Stimulated activated memory B cell treated with anti-CD40 and anti-IgM and Interleukin-4, amounts not matched to agents 10 μg/mL and 1 μg/mL and 100 μg/mL, for 72 hours (primary cell): Measurements from ENCODE around the gene SMIM33.

Experiments used
- ATAC-seq: fragments of 150-1000 bp; cut with Tn5 transposase; 2 replicates; pipeline ENCODE4 v1.10.0; 2021
- H3K27ac Mint-ChIP-seq: one replicate; pipeline ENCODE4 v1.8.0; 2022; ENCODE audit warnings: mild to moderate bottlenecking, mixed read lengths
- H3K27me3 Mint-ChIP-seq: one replicate; pipeline ENCODE4 v1.8.0; 2022; ENCODE audit warnings: mixed read lengths
- H3K36me3 Mint-ChIP-seq: one replicate; pipeline ENCODE4 v1.8.0; 2022; ENCODE audit warnings: mixed read lengths
- H3K4me1 Mint-ChIP-seq: one replicate; pipeline ENCODE4 v1.8.0; 2022; ENCODE audit warnings: mixed read lengths
- H3K4me3 Mint-ChIP-seq: one replicate; pipeline ENCODE4 v1.8.0; 2022; ENCODE audit warnings: mild to moderate bottlenecking, moderate library complexity, mixed read lengths
- H3K9me3 Mint-ChIP-seq: one replicate; pipeline ENCODE4 v1.8.0; 2022; ENCODE audit warnings: mixed read lengths

Gene SMIM33

DNA sequence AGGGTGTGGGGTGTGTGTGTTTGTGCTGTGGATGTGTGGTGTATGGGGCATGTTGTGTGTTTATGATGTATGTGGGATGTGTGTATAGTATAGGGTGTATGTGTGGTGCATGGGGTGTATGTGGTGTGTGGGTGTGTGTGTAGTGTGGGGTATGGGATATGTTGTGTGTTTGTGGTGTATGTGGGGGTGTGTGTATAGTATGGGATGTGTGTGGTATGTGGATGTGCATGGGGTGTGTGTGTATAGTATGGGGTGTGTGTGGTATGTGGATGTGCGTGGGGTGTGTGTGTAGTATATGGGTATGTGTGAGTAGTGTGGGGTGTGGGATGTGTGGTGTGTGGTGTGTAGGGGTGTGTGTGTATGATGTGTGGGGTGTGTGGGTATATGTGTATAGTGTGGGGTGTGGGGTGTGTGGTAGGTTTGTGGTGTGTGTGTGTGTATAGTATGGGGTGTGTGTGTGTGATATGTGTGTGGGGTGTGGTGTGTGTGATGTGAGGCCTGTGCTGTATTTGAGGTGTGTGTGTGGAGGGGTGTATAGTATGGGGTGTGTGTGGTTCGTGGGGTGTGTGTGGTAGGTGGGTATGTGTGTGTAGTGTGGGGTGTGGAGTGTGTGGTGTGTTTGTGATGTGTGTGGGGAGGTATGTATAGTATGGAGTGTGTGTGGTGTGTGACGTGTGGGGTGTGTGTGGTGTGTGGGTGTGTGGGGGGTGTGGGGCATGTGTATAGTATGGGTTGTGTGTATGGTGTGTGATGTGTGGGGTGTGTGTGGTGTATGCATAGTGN is 18.7 kb upstream of the SMIM33 start:
- Mint-ChIP-seq H3K4me1 (peaks cover 33% of the 10 kb centered on the region), H3K27ac (no peak overlapping the region), H3K27me3 (no peaks in the 10 kb centered on the region), H3K4me3 (no peak overlapping the region), H3K36me3 (no peaks in the 10 kb centered on the region), H3K9me3 (peaks cover 8% of the 10 kb centered on the region)
- peak; percentile 21 for ATAC-seq

DNA sequence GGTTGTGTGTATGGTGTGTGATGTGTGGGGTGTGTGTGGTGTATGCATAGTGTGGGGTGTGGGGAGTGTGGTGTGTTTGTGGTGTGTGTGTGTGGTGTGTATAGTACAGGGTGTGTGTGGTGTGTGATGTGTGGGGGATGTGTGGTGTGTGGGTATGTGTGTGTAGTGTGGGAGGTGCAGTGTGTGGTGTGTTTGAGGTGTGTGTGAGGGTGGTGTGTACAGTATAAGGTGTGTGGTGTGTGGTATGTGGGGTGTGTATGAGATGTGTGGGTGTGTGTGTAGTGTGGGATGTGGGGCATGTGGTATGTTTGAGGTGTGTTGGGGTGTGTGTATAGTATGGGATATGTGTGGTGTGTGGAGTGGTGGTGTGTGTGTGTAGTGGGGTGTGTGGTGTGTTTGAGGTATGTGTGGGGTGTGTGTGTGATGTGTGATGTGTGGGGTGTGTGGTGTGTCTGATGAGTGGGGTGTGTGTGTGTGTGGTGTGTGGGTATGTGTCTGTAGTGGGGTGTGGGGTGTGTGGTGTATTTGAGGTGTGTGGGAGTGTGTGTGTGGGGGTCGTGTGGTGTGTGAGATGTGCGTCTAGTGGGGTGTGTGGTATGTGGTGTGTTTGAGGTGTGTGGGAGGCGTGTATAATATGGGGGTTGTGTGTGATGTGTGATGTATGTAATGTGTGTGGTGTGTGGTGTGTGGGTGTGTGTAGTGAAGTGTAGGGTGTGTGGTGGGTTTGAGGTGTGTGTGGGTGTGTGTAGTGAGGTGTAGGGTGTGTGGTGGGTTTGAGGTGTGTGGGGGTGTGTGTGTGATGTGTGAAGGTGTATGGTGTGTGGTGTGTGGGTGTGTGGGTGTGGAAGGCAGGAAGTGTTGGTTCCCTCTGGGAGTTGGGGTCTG is 16.9 kb upstream of the SMIM33 start:
- Mint-ChIP-seq H3K27ac (peak overlapping the region; percentile 22), H3K4me3 (no peak overlapping the region), H3K36me3 (no peaks in the 10 kb centered on the region), H3K27me3 (no peaks in the 10 kb centered on the region), H3K4me1 (peaks cover 20% of the 10 kb centered on the region), H3K9me3 (peaks cover 8% of the 10 kb centered on the region)
- peak; percentile 20 for ATAC-seq

DNA sequence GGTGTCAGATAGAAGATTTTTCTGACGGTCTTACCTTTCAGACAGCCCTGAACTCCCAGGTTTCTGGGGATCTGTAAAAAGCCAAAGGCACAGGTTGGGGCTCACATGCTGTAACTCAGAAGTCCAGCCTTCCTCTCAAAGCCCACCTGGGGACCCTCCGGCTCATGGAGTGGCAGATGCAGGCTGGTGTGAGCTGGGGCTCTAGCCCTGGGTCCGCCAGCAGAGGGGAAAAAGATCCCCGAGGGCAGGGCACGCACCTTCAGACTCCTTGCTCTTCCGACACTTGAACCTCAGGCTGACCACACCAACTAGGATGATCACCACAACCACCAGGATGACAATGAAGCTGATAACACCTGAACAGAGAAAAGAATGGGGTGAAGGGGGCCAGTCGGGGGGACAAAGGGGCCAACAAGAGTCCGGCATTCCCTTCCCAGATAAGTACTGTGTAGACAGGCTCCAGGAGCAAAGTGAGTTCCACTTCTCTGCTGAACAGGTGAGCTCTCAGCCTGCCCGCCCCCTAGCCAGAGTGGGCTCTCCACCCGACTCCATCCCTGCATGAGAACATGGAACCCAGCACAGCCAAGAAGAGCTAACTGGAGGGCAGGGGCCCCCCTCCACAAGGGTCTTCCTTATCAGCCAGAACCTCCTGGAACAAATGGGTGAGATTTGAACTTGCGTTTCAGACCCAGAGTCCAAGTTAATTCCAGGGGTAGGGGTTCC is 16.1 kb upstream of the SMIM33 start:
- Mint-ChIP-seq H3K27ac (peak overlapping the region; percentile 22), H3K4me1 (peaks cover 26% of the 10 kb centered on the region), H3K4me3 (no peak overlapping the region), H3K9me3 (peaks cover 8% of the 10 kb centered on the region), H3K27me3 (no peaks in the 10 kb centered on the region), H3K36me3 (no peaks in the 10 kb centered on the region)
- no peak for ATAC-seq

DNA sequence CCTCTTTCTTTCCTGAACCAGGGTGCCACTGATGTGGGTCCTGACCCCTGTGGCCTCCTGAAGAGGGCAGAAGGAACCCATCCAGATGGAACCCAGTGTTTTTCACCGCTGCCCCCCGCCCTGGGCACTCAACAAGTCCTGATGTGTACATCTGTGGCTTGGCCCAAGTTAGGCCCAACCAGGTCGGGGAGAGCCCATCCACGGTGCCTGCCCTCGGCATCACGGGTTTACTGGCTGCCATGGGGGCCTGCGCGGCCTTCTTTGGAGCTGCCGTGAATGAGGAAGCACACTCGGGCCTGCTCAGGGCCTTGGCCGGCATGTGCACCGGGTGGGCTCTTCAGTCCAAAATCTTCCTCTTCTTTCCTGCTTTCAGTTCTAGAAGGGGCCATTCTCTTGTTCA is 14.0 kb upstream of the SMIM33 start:
- no peak overlapping the region for H3K4me3 Mint-ChIP-seq
- H3K4me1 Mint-ChIP-seq: peaks cover 30% of the 10 kb centered on the region
- peak overlapping the region; percentile 51 for H3K27ac Mint-ChIP-seq
- no peaks in the 10 kb centered on the region for H3K36me3 Mint-ChIP-seq
- peaks cover 8% of the 10 kb centered on the region for H3K9me3 Mint-ChIP-seq
- H3K27me3 Mint-ChIP-seq: no peaks in the 10 kb centered on the region
- no peak for ATAC-seq

DNA sequence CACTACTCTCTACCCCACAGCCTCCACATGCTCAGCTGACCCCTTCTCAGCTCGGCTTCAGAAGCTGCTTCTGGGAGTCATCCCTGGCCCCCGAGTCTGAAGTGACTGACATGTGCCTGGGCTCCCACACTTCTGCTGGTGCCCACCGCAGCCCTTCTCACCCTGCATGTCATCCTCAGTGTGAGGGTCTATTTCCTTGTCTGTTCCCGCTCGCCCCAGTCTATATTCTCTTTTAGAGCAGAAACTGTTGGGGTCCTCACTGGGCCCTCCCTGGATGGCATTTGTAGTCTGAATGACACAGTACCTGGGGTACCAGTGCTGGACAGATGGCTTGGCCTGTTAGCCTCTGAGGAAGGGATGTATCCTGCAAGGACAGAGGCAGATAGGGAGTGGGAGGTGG is 13.6 kb upstream of the SMIM33 start:
- H3K4me3 Mint-ChIP-seq: no peak overlapping the region
- no peaks in the 10 kb centered on the region for H3K36me3 Mint-ChIP-seq
- peaks cover 8% of the 10 kb centered on the region for H3K9me3 Mint-ChIP-seq
- H3K27ac Mint-ChIP-seq: peak overlapping the region; percentile 51
- no peak for ATAC-seq
- H3K27me3 Mint-ChIP-seq: no peaks in the 10 kb centered on the region
- H3K4me1 Mint-ChIP-seq: peaks cover 30% of the 10 kb centered on the region

DNA sequence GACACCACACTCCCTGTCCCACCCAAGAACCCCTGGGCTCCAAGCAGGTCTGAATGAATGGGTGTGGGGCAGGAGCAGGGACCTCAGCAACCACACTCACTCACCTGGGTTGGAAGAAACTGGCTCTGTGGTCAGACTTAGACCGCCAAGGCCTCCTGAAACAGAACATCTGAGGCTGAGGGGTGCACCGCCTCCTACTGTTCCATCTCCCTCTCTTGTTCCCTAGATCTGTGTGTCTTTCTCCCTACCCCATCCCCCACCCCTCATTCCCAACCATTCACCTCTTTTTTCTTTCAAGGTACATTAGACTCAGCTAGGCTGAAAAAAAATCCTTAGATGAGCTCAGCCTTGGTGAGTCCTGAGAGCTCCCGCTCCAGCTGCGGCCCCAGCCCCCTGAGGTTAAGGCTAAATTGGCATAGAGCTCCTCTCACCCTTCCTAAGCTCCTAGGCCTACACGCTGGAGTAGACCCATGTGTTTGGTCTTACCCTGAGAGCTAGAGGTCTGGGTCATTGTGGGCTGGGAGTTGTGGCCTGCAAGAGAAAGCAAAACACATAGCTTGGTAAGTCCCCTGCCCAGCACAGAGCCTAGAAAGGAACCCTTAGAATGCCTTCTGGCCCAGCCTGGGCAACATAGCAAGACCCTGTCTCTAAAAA is 13.0 kb upstream of the SMIM33 start:
- H3K4me3 Mint-ChIP-seq: no peak overlapping the region
- no peaks in the 10 kb centered on the region for H3K36me3 Mint-ChIP-seq
- peaks cover 30% of the 10 kb centered on the region for H3K4me1 Mint-ChIP-seq
- H3K9me3 Mint-ChIP-seq: peaks cover 8% of the 10 kb centered on the region
- peak overlapping the region; percentile 51 for H3K27ac Mint-ChIP-seq
- ATAC-seq: no peak
- no peaks in the 10 kb centered on the region for H3K27me3 Mint-ChIP-seq

DNA sequence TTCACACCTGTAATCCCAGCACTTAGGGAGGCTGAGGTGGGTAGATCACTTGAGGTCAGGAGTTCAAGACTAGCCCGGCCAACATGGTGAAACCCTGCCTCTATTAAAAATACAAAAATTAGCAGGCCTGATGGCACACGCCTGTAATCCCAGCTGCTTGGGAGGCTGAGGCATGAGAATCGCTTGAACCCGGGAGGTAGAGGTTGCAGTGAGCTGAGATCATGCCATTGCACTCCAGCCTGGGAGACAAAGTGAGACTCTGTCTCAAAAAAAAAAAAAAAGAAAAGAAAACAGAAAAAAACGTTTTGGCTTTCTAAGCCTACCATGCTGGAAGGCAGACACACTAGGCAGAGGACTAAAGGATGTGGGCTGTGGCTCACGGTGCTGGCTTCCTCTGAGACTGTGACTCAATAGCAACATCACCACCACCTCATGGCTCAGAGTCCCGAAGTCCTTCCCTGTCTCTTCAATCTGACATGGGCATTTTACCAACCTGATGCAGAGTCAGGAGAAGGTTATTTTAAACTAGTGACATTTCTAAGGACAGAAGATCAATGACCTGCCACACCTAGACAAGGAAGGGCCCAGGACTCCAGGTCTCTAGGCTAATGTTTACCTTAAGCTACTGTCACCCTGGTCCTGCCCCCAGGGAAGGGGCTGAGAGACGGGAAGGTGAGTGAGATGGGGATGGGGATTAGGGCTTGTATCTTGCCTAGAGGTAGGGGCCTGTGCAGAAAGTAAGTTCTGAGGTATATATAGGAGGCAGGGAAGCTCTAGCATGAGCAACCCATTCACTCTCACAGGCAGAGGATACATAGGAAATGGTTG is 12.0 kb upstream of the SMIM33 start:
- Mint-ChIP-seq H3K4me1 (peaks cover 26% of the 10 kb centered on the region), H3K4me3 (no peak overlapping the region), H3K27ac (peak overlapping the region; percentile 34), H3K9me3 (peaks cover 5% of the 10 kb centered on the region), H3K27me3 (no peaks in the 10 kb centered on the region), H3K36me3 (no peaks in the 10 kb centered on the region)
- ATAC-seq: peak; percentile 80

DNA sequence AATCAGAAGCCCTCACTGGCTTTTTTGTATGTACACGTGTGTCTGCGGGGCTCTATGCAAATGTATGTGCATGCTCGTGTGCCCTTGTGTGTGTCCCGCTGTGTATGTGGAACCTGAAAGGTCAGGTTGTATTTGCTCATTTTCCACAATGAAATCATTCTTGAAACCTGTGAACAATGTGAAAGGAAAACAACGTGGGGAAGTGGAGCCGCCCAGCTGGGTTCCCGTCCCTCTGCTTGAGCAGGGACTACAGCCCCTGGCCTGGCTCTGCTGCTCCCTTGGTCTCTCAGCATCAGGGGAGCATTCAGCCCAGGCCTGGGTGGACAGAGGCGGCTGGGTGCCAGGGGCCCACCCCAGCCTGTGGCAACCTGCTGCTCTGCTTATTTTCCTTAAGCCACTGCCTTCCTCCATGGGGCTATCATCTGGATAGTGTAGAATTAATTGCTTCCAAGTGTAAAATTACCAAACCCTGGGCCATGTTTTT is 11.3 kb upstream of the SMIM33 start:
- H3K9me3 Mint-ChIP-seq: no peaks in the 10 kb centered on the region
- peaks cover 19% of the 10 kb centered on the region for H3K4me1 Mint-ChIP-seq
- H3K27ac Mint-ChIP-seq: peak overlapping the region; percentile 34
- ATAC-seq: peak; percentile 43
- no peaks in the 10 kb centered on the region for H3K27me3 Mint-ChIP-seq
- H3K36me3 Mint-ChIP-seq: no peaks in the 10 kb centered on the region
- no peak overlapping the region for H3K4me3 Mint-ChIP-seq

DNA sequence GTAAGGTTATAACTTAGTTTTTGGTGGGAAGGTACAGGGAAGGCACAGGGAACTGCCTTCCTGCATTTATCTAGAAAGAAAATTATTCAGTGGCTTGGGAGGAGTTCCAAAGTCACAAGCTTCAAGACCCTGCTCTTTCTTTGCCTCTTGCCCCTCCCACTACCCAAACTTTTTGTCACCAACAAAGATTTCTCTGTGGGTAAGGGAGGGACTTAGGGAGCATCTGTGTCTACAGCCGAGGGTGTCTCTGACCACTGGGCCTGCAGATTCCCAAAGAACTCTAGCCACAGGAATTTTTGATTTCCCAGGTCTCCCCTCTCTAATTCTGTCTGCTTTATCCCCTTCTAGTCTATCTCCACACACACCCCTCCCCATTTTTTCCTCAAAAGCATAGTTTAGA is 10.3 kb upstream of the SMIM33 start:
- Mint-ChIP-seq H3K36me3 (no peaks in the 10 kb centered on the region), H3K27me3 (no peaks in the 10 kb centered on the region), H3K4me3 (no peak overlapping the region), H3K4me1 (peaks cover 14% of the 10 kb centered on the region), H3K27ac (no peak overlapping the region), H3K9me3 (no peaks in the 10 kb centered on the region)
- ATAC-seq: no peak

DNA sequence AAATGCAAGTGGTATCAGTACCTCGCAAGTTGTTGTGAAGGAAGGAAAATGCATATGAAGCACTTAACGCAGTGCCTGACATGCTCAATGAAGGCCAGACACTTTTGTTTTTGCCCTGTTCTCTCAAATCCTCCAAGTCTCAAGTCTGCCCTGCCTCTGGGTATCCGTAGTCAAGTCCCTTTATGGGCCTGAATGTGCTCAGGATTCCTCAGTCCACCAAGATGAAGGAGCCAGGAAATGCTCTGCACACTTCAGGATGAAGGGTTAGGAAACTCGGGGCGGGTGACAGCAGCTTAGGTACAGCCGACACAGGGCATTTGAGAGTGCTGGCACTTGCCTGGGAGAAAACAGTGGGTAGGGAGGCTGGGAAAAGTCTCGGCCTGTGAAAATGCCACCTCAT is 9.6 kb upstream of the SMIM33 start:
- no peak for ATAC-seq
- Mint-ChIP-seq H3K27ac (no peak overlapping the region), H3K36me3 (no peaks in the 10 kb centered on the region), H3K4me3 (no peak overlapping the region), H3K4me1 (peaks cover 14% of the 10 kb centered on the region), H3K27me3 (no peaks in the 10 kb centered on the region), H3K9me3 (no peaks in the 10 kb centered on the region)

DNA sequence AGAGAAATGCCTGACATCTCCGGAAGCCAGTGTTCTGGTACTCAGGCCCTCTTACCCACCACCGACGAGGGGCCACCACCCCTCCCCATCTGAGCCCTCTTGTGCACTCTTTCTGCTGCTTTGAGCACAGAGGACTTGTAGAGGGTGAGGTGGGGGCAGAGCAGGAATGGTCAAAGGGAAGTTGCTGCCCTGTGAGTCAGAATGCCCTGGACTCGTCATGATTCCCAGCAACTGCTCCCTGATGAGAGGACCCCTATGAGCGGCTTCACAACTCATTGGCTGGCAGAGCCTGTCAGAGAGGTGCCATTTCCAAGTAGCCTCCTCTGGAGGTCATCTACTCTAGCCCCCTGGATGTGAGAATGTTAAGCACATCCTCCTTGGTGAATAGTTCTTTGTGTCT is 9.1 kb upstream of the SMIM33 start:
- Mint-ChIP-seq H3K4me3 (no peak overlapping the region), H3K4me1 (peaks cover 14% of the 10 kb centered on the region), H3K9me3 (no peaks in the 10 kb centered on the region), H3K27me3 (no peaks in the 10 kb centered on the region), H3K36me3 (no peaks in the 10 kb centered on the region), H3K27ac (no peak overlapping the region)
- no peak for ATAC-seq

DNA sequence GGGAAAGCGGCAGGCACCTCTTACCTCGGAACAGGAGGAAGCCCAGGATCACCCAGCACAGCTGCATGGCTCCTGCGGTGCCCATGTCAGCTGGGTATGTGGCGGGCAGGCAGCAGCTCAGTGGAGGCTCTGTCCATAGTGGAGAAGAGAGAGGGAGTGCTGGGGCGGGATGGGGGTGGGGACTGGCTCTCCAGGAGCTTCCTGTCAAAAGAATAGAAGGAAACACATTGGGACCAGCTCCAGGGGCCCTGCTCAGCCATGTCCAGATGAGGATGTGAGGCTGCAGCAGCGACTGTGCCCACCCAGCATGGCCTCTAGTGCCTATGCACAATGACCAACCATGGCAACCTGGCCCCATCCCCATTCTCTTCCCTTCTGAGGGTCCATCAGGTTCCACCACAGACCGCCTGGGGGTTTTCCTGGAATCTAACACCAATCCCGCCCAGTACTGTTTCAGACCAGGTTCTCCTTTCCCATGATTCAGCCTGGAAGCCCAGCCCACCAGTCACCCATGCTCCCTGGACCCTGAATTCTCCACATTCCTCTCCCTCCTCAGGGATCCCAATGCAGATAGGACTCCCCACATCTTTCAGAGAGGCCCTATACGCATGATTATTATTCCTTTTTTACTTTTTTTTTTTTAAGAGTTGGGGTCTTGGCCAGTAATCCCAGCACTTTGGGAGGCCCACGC is 8.1 kb upstream of the SMIM33 start, which contains the start of gene ECSCR:
Gene ECSCR (minus strand): TSS at position 158 of the 691 bp plus-strand sequence. CDS start 73 bp downstream, at position 85.
- ATAC-seq: no peak
- Mint-ChIP-seq H3K27ac (no peak within 1 kb of the TSS), H3K4me3 (no peak within 1 kb of the TSS), H3K27me3 (peaks cover 7% of the 10 kb centered on the region), H3K9me3 (no peaks in the 10 kb centered on the region), H3K36me3 (no peaks in the 10 kb centered on the region), H3K4me1 (peaks cover 14% of the 10 kb centered on the region)

DNA sequence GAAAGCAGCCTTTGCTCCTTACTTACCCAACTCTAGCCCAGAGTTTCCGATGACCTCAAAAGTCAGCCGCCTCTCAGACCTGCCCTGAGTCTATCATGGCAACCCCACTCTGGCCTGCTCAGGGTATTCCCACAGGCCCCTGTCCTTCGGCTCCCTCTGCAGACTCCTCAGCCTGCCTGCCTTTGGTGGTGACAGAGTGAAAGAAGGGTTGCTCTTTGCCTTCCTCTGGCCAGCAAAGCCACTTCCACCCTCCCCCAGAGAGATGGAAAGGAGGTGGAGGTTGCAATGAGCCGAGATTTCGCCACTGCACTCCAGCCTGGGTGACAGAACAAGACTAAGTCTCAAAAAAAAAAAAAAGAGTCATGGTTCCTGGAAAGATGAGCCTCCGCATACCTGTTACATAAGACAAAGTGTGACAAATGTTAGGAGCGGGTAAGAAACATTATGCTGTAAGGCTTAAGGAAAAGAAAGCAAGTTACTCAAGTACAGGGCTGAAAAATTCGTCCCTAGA is 2.3 kb upstream of the SMIM33 start:
- Mint-ChIP-seq H3K27ac (no peak overlapping the region), H3K36me3 (no peaks in the 10 kb centered on the region), H3K9me3 (no peaks in the 10 kb centered on the region), H3K4me1 (peaks cover 11% of the 10 kb centered on the region), H3K27me3 (peaks cover 53% of the 10 kb centered on the region), H3K4me3 (no peak overlapping the region)
- peak; percentile 31 for ATAC-seq
